ENCODE measurements around the gene B4GALT1. TPM values are rescaled to one million over a fixed set of nuclear protein-coding genes. Genes with fewer than 3 reads are reported as not detected.
"Not testable (repeated sequence)": the region's sequence is repeated elsewhere in the genome, so short reads cannot be mapped to it uniquely, and the experiment has no call there.

Gene B4GALT1
- total RNA-seq, 4 donors from 2014 or later = 88.3 to 119 (median 103) TPM

- WGBS, 2 donors = 94 to 96% methylated on average over 2 of the region's 2 CpGs
- no peaks in the 10 kb centered on the region for H3K9me3 ChIP-seq
- intact Hi-C loops (cut with DNase I) = no loop called here
- peaks cover 27 to 34% of the 10 kb centered on the region in 2 donors for H3K4me1 ChIP-seq
- no peak overlapping the region for H3K27ac ChIP-seq
- no peak for TF ChIP-seq POLR2A (IDR thresholded peaks at IDR 0.05)
- no peak for TF ChIP-seq CTCF (IDR thresholded peaks at IDR 0.05)
- H3K27me3 ChIP-seq = no peaks in the 10 kb centered on the region
- H3K36me3 ChIP-seq = no peaks in the 10 kb centered on the region
- no peak for DNase-seq
- H3K4me3 ChIP-seq (replicated peaks in 1 of 3) = no peak overlapping the region
Measured at GRCh38 chr9:33099754-33100153, 67.4 kb downstream of the B4GALT1 start.

- peaks cover 10 to 11% of the 10 kb centered on the region in 2 donors for H3K4me1 ChIP-seq
- intact Hi-C loops (cut with DNase I) = no loop called here
- H3K4me3 ChIP-seq (replicated peaks in 1 of 3) = no peak overlapping the region
- WGBS, 2 donors = 70 to 82% methylated on average over 3 of the region's 3 CpGs
- no peak overlapping the region for H3K27ac ChIP-seq
- TF ChIP-seq CTCF (IDR thresholded peaks at IDR 0.05) (no peak), POLR2A (IDR thresholded peaks at IDR 0.05) (no peak)
- no peaks in the 10 kb centered on the region for H3K36me3 ChIP-seq
- no peaks in the 10 kb centered on the region for H3K27me3 ChIP-seq
- H3K9me3 ChIP-seq = no peaks in the 10 kb centered on the region
- DNase-seq = no peak
Measured at GRCh38 chr9:33097192-33097591, 69.9 kb downstream of the B4GALT1 start.

GRCh38 chr9:33092634-33093033 is 74.5 kb downstream of the B4GALT1 start:
- Histone ChIP-seq H3K27me3 (no peaks in the 10 kb centered on the region), H3K4me1 (no peaks in the 10 kb centered on the region), H3K4me3 (replicated peaks in 1 of 3) (no peak overlapping the region), H3K36me3 (no peaks in the 10 kb centered on the region), H3K27ac (no peak overlapping the region), H3K9me3 (no peaks in the 10 kb centered on the region)
- no peak for DNase-seq
- 78 to 83% methylated on average over 5 of the region's 5 CpGs for WGBS, 2 donors
- TF ChIP-seq CTCF (IDR thresholded peaks at IDR 0.05) = no peak
- TF ChIP-seq POLR2A (IDR thresholded peaks at IDR 0.05) = no peak
- intact Hi-C loops (cut with DNase I) = no loop called here

GRCh38 chr9:33085672-33086071 is 81.5 kb downstream of the B4GALT1 start:
- H3K9me3 ChIP-seq; H3K36me3 ChIP-seq; H3K4me1 ChIP-seq; DNase-seq; H3K27ac ChIP-seq; intact Hi-C loops (cut with DNase I); H3K27me3 ChIP-seq; H3K4me3 ChIP-seq (replicated peaks in 1 of 3): not testable (repeated sequence)
- 86 to 88% methylated on average over 8 to 9 of the region's 9 CpGs for WGBS, 2 donors

- Histone ChIP-seq H3K27ac (peak overlapping the region in 1 of 3 donors; percentile 22), H3K36me3 (no peaks in the 10 kb centered on the region), H3K4me3 (replicated peaks in 1 of 3) (no peak overlapping the region), H3K4me1 (peaks cover 0 to 6% of the 10 kb centered on the region in 2 donors), H3K9me3 (no peaks in the 10 kb centered on the region), H3K27me3 (no peaks in the 10 kb centered on the region)
- TF ChIP-seq CTCF (IDR thresholded peaks at IDR 0.05) (no peak), POLR2A (IDR thresholded peaks at IDR 0.05) (no peak)
- DNase-seq = no peak
- 64 to 66% methylated on average over 7 to 8 of the region's 8 CpGs for WGBS, 2 donors
- intact Hi-C loops (cut with DNase I) = loop anchor here (5.0 kb wide), 1 partner anchor 85 kb away; the partner anchor contains the start of gene B4GALT1
Measured at GRCh38 chr9:33082538-33083326, 84.4 kb downstream of the B4GALT1 start.

Measured in thyroid gland (tissue), 4 donors.